ENCODE results near the gene APOB.

Gene APOB

DNA sequence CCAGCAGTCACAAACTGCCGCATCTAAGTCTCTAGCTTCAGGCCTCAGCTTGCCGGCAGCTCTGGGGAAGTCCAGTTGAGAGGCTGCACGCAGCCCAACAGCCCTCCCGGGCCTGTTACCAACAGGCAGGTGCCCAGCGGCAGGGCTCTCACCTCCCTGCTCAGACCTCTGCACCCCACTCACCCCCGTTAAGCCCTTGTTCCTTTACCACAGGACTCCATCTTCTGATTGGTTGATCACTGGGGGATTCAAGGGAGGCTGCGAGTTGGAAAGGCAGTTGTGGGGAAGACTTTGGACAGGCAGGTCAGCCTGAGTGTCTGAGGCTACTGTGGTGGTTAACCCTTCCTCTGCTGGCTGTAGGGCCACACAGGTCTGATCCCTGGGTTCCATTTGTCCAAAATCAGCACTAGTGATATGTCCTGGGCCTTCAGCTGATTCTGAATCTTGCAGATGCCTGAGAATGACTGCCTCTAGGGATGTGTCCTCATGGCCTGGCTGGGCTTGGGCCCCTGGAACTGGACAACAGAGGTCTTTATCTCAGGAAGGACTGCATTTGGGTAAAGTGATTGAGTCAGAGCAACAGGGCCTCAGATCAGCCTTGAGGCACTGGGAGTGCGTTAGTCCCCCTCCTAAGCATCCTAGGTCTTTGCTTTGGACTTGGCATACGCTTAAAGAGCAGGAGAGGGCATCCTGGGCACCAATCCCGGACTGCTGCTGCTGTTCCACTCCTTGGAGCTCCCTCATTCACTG, 88.4 kb downstream of the APOB start:
- H3K4me1 ChIP-seq (ENCODE audit: control insufficient read depth, insufficient read depth, low read length): no peaks in the 10 kb centered on the region
- no peak overlapping the region for H3K4me3 ChIP-seq (ENCODE audit: insufficient read depth, low read depth, low read length)
- H3K27me3 ChIP-seq (ENCODE audit: control insufficient read depth, insufficient read depth, low read length, poor library complexity, severe bottlenecking): no peaks in the 10 kb centered on the region
- no peaks in the 10 kb centered on the region for H3K36me3 ChIP-seq (ENCODE audit: control insufficient read depth, insufficient read depth, low read length)
- H3K9me3 ChIP-seq (ENCODE audit: control insufficient read depth, low read length): no peaks in the 10 kb centered on the region
- 83% methylated on average over 10 of the region's 10 CpGs for WGBS, 2 experiments
- no peak overlapping the region for H3K27ac ChIP-seq (ENCODE audit: insufficient read depth, low read depth, low read length, poor library complexity, severe bottlenecking)

GRCh38 chr2:20953146-20953824, 90.6 kb downstream of the APOB start:
- H3K4me3 ChIP-seq (ENCODE audit: insufficient read depth, low read depth, low read length): no peak overlapping the region
- no peaks in the 10 kb centered on the region for H3K9me3 ChIP-seq (ENCODE audit: control insufficient read depth, low read length)
- no peaks in the 10 kb centered on the region for H3K27me3 ChIP-seq (ENCODE audit: control insufficient read depth, insufficient read depth, low read length, poor library complexity, severe bottlenecking)
- H3K36me3 ChIP-seq (ENCODE audit: control insufficient read depth, insufficient read depth, low read length): no peaks in the 10 kb centered on the region
- no peaks in the 10 kb centered on the region for H3K4me1 ChIP-seq (ENCODE audit: control insufficient read depth, insufficient read depth, low read length)
- no peak overlapping the region for H3K27ac ChIP-seq (ENCODE audit: insufficient read depth, low read depth, low read length, poor library complexity, severe bottlenecking)
- 92 to 93% methylated on average over 10 of the region's 10 CpGs for WGBS, 2 experiments

All from ectodermal cell (in vitro differentiated cells).